Measurements from ENCODE around the gene ISG20. TPM values are rescaled to one million over a fixed set of nuclear protein-coding genes. Genes with fewer than 3 reads are reported as not detected.

Gene ISG20
- total and polyA plus RNA-seq, 2 of the 8 experiments (the other 6 are each of a cell fraction or from before 2014, with no cell fraction given), result 2.9 to 5.2 TPM

- Histone ChIP-seq H2BK20ac (ENCODE audit: low read length) (no peak overlapping the region), H3K79me2 (ENCODE audit: control insufficient read depth in 1 of 2, insufficient read depth in 2 of 2, low read length in 2 of 2) (no peaks in the 10 kb centered on the region), H4K91ac (replicated peaks; ENCODE audit: insufficient read length, low read length) (no peak overlapping the region), H3K4me3 (ENCODE audit: extremely low read depth in 1 of 4, insufficient read depth in 2 of 4, low read depth in 3 of 4, low read length in 4 of 4) (peak overlapping the region; percentile 58 to 83 (median 64)), H3K4me1 (replicated peaks in 1 of 4; ENCODE audit: control insufficient read depth in 3 of 4, insufficient read depth in 4 of 4, low read length in 3 of 4) (no peaks in the 10 kb centered on the region; a peak in 1 of 7 replicates), H2BK5ac (ENCODE audit: low read depth, low read length) (no peak overlapping the region), H3K23ac (ENCODE audit: insufficient read length) (no peak overlapping the region), H2BK12ac (ENCODE audit: low read depth, low read length) (no peak overlapping the region), H4K20me1 (replicated peaks in 1 of 2; ENCODE audit: control insufficient read depth in 1 of 2, insufficient read depth in 2 of 2, low read length in 2 of 2) (no peaks in the 10 kb centered on the region), H3K79me1 (ENCODE audit: low read depth, low read length) (no peaks in the 10 kb centered on the region), H2BK15ac (ENCODE audit: low read length) (peak overlapping the region; percentile 67; the same call in 1 of the 2 replicates), H3K56ac (replicated peaks; ENCODE audit: insufficient read length, low read depth, low read length) (no peak overlapping the region), H3K27ac (ENCODE audit: low read depth, low read length) (no peak overlapping the region), H4K8ac (ENCODE audit: extremely low read depth, insufficient read depth, low read length) (no peak overlapping the region), H3K9ac (replicated peaks in 1 of 4; ENCODE audit: extremely low read depth in 1 of 4, low read depth in 3 of 4, low read length in 3 of 4) (peak overlapping the region in 3 of 4 experiments; percentile 14 to 37 (median 29); a peak in 2 of 7 replicates), H2AFZ (ENCODE audit: low read length) (peak overlapping the region; percentile 71), H4K5ac (ENCODE audit: insufficient read length, low read depth, low read length) (no peak overlapping the region), H3K4ac (replicated peaks; ENCODE audit: insufficient read length, low read depth, low read length) (no peak overlapping the region), H2BK120ac (replicated peaks; ENCODE audit: low read depth, low read length) (no peak overlapping the region), H3K27me3 (replicated peaks in 1 of 4; ENCODE audit: control insufficient read depth in 3 of 4, extremely low read depth in 1 of 4, insufficient read depth in 3 of 4, low read length in 3 of 4) (peaks cover 0 to 32% (median 23%) of the 10 kb centered on the region in 4 experiments; a peak in 6 of 7 replicates), H3K9me3 (ENCODE audit: insufficient read depth in 2 of 2, low read depth in 1 of 2, low read length in 1 of 2) (no peaks in the 10 kb centered on the region), H3K4me2 (ENCODE audit: insufficient read depth in 1 of 2, low read depth in 2 of 2, low read length in 2 of 2) (peak overlapping the region; percentile 69 to 77), H3K14ac (ENCODE audit: insufficient read length) (no peak overlapping the region), H3K18ac (ENCODE audit: extremely low read depth, low read length) (peak overlapping the region; percentile 52; the same call in 1 of the 2 replicates), H3K36me3 (ENCODE audit: control insufficient read depth in 2 of 4, insufficient read depth in 4 of 4, low read length in 3 of 4) (no peaks in the 10 kb centered on the region), H2AK5ac (ENCODE audit: low read depth, low read length) (no peak overlapping the region), H3K23me2 (ENCODE audit: low read depth, low read length) (peaks cover 2% of the 10 kb centered on the region; the same call in 1 of the 2 replicates)
- ChIA-PET CTCF (ENCODE audit: partially characterized antibody) (interaction anchor here (1.0 to 1.6 kb wide), 8 partner anchors 8 to 141 kb away, joined by 3 to 5 read pairs (median 4); no protein-coding TSS in a partner anchor), POLR2A (ENCODE audit: partially characterized antibody) (interaction anchor here (1.2 to 2.3 kb wide), 2 partner anchors 16 to 29 kb away, joined by 5 read pairs; no protein-coding TSS in a partner anchor)
- FAIRE-seq (no peak), DNase-seq (ENCODE audit: low read depth in 1 of 2, low spot score in 2 of 2) (peak in 1 of 2 experiments; percentile 67)
- 16% methylated on average over 23 of the region's 60 CpGs; no CpG with 5 or more reads in 1 of the 2 experiments for WGBS, 2 experiments (ENCODE audit: extremely low coverage in 1 of 2, insufficient coverage in 1 of 2, insufficient read length in 1 of 2, insufficient replicate concordance in 2 of 2, low coverage in 1 of 2, low lambda C conversion rate in 2 of 2, missing lambda C conversion rate in 1 of 2)
- no peak for TF ChIP-seq GTF2F1 (IDR thresholded peaks at IDR 0.05; ENCODE audit: borderline replicate concordance, low read depth, low read length)
- TF ChIP-seq JUND (IDR thresholded peaks at IDR 0.05; ENCODE audit: low read length), result no peak
- TF ChIP-seq KDM5A (IDR thresholded peaks at IDR 0.05; ENCODE audit: low read length), result no peak
Measured at GRCh38 chr15:88704791-88705768, 66.3 kb downstream of the ISG20 start.
